Measurements from ENCODE around the gene PRR36.

The PRR36 gene

DNA sequence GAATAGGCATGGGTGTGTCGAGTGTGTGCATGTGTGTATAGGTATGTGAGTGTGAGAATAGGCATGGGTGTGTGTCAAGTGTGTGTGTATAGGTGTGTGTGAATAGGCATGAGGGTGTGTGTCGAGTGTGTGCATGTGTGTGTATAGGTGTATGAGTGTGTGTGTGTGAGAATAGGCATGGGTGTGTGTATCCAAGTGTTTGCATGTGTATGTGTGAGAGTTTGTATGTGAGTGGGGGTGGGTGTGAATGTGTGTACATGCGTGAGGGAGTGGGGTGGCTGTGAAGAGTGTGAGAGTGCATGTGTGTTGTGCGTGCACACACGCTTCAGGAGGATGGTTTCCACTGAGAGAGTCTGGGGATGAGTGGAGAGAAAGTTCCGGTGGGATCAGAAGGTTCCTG is 30.7 kb downstream of the PRR36 start:
- no peak for DNase-seq (ENCODE audit: low read depth)
- TF ChIP-seq, protein P1, sequence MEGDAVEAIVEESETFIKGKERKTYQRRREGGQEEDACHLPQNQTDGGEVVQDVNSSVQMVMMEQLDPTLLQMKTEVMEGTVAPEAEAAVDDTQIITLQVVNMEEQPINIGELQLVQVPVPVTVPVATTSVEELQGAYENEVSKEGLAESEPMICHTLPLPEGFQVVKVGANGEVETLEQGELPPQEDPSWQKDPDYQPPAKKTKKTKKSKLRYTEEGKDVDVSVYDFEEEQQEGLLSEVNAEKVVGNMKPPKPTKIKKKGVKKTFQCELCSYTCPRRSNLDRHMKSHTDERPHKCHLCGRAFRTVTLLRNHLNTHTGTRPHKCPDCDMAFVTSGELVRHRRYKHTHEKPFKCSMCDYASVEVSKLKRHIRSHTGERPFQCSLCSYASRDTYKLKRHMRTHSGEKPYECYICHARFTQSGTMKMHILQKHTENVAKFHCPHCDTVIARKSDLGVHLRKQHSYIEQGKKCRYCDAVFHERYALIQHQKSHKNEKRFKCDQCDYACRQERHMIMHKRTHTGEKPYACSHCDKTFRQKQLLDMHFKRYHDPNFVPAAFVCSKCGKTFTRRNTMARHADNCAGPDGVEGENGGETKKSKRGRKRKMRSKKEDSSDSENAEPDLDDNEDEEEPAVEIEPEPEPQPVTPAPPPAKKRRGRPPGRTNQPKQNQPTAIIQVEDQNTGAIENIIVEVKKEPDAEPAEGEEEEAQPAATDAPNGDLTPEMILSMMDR (IDR thresholded peaks at IDR 0.05; ENCODE audit: control insufficient read depth, insufficient read depth, low read depth, low read length, missing control alignments): no peak
- no peak overlapping the region for H3K4me3 ChIP-seq (ENCODE audit: control insufficient read depth, low read depth, low read length)

DNA sequence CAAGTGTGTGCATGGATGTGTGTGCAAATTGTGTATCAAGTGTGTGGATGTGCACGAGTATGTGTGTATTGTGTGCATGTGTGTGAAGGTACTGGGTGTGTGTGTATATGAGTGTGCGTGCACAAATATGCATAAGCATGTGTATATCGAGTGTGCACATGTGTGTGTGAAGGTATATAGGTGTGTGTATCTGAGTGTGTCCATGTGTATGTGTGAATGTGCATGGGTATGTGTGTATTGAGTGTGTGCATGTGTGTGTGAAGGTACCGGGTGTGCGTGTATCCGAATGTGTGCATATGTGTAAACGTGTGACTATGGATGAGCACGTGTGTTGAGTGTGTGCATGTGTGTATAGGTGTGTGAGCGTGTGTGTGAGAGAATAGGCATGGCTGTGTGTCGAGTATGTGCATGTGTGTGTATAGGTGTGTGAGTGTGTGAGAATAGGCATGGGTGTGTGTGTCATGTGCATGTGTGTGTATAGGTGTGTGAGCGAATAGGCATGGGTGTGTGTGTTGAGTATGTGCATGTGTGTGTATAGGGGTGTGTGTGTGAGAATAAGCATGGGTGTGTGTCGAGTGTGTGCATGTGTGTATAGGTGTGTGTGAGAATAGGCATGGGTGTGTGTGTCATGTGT is 31.4 kb downstream of the PRR36 start:
- H3K4me3 ChIP-seq (ENCODE audit: control insufficient read depth, low read depth, low read length): no peak overlapping the region

DNA sequence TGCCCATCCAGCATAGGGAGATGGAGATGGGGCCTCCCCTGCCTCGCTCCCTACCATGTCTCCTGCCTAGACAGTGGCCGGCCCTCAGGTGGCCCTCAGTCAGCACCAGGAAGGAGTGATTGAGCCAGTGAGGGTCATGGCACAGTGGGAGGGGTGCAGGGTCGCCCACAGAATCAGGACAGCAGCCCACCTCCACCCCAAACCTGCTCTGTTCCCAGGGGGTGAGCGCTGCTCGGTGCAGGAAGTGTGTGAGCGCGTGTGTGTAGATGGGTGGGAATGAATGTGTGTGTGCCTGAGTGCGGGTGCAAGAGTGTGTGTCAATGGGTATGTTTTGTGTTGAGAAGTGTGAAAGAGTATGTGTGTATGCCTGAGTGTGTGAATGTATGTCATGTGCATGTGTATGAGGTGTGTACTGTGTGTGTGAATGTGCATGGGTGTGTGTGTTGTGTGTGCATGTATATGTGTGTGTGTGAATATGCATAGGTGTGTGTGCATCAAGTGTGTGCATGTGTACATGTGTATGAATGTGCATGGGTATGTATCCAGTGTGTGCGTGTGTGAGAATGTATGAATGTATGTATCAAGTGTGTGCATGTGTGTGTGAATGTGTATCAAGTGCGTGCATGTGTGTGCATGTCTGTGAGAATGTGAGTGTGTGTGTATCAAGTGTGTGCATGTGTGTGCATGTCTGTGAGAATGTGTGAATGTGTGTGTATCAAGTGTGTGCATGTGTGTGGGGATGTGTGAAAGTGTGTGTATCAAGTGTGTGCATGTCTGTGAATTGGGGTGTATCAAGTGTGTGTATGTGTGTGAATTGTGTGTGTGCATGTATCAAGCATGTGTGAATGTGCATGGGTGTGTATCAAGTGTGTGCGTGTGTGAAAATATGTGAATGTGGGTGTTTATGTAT is 32.2 kb downstream of the PRR36 start:
- H3K4me3 ChIP-seq (ENCODE audit: control insufficient read depth, low read depth, low read length): no peak overlapping the region
- TF ChIP-seq, protein P1 (IDR thresholded peaks at IDR 0.05; ENCODE audit: control insufficient read depth, insufficient read depth, low read depth, low read length, missing control alignments): no peak
- no peak for DNase-seq (ENCODE audit: low read depth)

More for the DNA sequence above, 31.4 kb downstream of the PRR36 start:
- TF ChIP-seq, protein P1 (IDR thresholded peaks at IDR 0.05; ENCODE audit: control insufficient read depth, insufficient read depth, low read depth, low read length, missing control alignments): no peak
- DNase-seq (ENCODE audit: low read depth): no peak

DNA sequence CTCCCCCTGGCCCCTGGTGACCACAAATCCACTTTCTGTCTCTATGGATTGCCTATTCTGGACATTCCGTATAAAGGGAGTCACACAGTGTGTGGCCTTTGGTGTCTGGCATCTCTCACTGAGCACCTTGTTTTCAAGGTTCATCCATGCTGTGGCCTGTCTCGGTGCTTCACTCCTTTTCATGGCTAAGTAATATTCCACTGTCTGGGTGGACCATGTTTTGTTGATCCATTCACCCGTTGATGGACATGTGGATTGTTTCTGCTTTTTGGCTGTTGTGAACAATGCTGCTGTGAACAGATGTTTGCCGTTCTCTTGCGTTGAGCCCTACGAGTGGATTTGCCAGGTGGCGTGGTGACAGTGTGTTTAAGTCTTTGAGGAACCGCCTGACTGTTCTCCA is 33.6 kb downstream of the PRR36 start:
- TF ChIP-seq, protein P1 (IDR thresholded peaks at IDR 0.05; ENCODE audit: control insufficient read depth, insufficient read depth, low read depth, low read length, missing control alignments): no peak
- DNase-seq (ENCODE audit: low read depth): no peak
- no peak overlapping the region for H3K4me3 ChIP-seq (ENCODE audit: control insufficient read depth, low read depth, low read length)

DNA sequence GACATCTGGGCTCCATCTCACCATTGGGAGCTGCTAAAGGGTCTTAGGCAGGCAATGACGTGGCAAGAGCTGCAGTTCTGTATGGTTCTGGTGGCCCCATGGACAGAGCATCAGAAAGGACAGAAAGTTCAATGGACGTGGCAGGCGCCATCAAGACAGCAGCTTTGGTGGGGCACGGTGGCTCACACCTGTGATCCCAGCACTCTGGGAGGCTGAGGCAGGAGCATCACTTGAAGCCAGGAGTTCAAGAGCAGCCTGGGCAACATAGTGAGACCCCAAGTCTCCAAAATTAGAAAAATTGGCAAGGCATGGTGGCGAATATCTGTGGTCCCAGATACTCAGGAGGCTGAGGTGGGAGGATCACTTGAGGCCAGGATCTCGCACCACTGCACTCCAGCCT is 34.7 kb downstream of the PRR36 start:
- TF ChIP-seq, protein P1 (IDR thresholded peaks at IDR 0.05; ENCODE audit: control insufficient read depth, insufficient read depth, low read depth, low read length, missing control alignments): no peak
- no peak for DNase-seq (ENCODE audit: low read depth)
- H3K4me3 ChIP-seq (ENCODE audit: control insufficient read depth, low read depth, low read length): no peak overlapping the region

DNA sequence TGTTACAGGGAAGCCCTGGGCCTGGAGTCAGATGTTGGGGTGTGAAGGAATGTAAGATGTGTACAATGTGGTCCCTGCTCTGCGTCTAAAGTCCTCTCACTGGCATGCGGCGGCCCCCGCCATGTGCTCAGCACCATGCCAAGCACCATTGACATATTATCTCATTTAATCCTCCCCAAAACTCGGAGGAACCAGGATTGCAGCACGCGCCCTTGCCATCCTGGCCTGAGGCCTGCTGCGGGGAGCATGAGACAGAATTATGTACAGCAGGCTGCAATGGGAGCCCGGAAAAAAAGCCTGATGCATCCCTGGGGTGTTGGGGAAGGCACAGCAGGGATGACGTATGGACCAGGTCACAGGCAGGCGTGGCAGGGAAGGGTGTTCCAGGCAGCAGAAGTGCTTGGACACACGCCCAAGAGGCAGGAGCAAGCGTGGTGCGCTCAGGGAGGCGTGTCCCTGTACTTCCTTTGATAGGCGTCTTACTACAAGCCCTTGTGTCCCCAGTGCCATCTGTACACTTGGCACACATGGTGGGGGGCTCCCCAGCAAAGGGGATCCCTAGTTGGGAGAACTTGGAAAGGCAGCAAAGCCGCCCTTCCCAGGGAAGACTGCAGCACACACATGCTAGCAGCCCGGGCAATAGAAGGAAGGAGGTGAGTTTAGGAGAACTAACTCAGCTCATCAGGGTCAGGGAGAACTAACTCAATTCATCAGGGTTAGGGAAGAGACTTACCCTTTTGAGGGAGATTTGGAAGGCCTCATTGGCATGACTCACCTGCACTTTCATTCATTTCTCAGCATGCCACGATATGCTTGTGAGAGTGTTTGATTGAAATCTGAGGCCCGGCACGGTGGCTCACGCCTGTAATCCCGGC is 40.7 kb downstream of the PRR36 start:
- DNase-seq (ENCODE audit: low read depth): no peak
- H3K4me3 ChIP-seq (ENCODE audit: control insufficient read depth, low read depth, low read length): no peak overlapping the region
- TF ChIP-seq, protein P1 (IDR thresholded peaks at IDR 0.05; ENCODE audit: control insufficient read depth, insufficient read depth, low read depth, low read length, missing control alignments): no peak

All from AG09309 (cell line).